Forelimb muscle (tissue), 1 donor: Measurements from ENCODE around the gene USP17L26. TPM values are rescaled to one million over a fixed set of nuclear protein-coding genes. Genes with fewer than 3 reads are reported as not detected.
"Not testable (repeated sequence)": the region's sequence is repeated elsewhere in the genome, so short reads cannot be mapped to it uniquely, and the experiment has no call there.

ENCODE experiments used
- DNase-seq: peaks from one replicate; pipeline ENCODE4 v3.0.0-alpha.2; 2013; ENCODE audit warnings: low read depth
- polyA plus RNA-seq: library from polyadenylated mRNA; unstranded; fragments of 120-200 nt; gene quantifications from one replicate; pipeline ENCODE4 v1.2.1, GENCODE V29; 2013; ENCODE audit not compliant: insufficient read length

Gene USP17L26, protein sequence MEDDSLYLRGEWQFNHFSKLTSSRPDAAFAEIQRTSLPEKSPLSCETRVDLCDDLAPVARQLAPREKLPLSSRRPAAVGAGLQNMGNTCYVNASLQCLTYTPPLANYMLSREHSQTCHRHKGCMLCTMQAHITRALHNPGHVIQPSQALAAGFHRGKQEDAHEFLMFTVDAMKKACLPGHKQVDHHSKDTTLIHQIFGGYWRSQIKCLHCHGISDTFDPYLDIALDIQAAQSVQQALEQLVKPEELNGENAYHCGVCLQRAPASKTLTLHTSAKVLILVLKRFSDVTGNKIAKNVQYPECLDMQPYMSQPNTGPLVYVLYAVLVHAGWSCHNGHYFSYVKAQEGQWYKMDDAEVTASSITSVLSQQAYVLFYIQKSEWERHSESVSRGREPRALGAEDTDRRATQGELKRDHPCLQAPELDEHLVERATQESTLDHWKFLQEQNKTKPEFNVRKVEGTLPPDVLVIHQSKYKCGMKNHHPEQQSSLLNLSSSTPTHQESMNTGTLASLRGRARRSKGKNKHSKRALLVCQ
- polyA plus RNA-seq: not detected

DNA sequence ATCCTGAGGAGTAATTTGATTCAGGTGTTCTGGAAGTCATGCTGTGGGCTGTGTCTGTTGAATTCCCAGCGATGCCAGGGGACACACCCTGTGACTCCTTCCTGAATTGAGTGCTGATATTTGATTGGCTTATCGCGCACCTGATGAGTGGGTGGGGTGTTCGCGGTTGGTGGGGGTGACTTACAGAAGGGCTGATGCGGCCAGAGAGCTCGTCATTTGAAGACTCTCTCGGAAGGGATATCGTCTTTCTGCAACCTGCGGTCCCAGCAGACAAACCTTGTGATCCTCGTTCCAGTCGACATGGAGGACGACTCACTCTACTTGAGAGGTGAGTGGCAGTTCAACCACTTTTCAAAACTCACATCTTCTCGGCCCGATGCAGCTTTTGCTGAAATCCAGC is at the start of gene USP17L26:
Gene USP17L26, plus strand, starts transcription at position 301 of the 400 bp plus-strand sequence. Its CDS starts 0 bp downstream, at position 301.
- DNase-seq: not testable (repeated sequence)

GRCh38 chr4:9324191-9324590 is 10.3 kb upstream of the USP17L26 start:
- not testable (repeated sequence) for DNase-seq

- DNase-seq: not testable (repeated sequence)
Observed at GRCh38 chr4:9324865-9325264, 9.6 kb upstream of the USP17L26 start, which contains the start of gene USP17L24. Gene USP17L24, plus strand, starts transcription at chr4:9325165. Its CDS starts 0 bp downstream, at chr4:9325165.

DNA sequence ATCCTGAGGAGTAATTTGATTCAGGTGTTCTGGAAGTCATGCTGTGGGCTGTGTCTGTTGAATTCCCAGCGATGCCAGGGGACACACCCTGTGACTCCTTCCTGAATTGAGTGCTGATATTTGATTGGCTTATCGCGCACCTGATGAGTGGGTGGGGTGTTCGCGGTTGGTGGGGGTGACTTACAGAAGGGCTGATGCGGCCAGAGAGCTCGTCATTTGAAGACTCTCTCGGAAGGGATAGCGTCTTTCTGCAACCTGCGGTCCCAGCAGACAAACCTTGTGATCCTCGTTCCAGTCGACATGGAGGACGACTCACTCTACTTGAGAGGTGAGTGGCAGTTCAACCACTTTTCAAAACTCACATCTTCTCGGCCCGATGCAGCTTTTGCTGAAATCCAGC is 4.8 kb upstream of the USP17L26 start, which contains the start of gene USP17L25:
Gene USP17L25, plus strand, starts transcription at position 301 of the 400 bp plus-strand sequence. Its CDS starts 0 bp downstream, at position 301.
- not testable (repeated sequence) for DNase-seq

GRCh38 chr4:9339103-9339502 is 4.6 kb downstream of the USP17L26 start, which contains the start of gene USP17L5:
Gene USP17L5, plus strand, starts transcription at chr4:9339403. Its CDS starts 0 bp downstream, at chr4:9339403.
- DNase-seq: not testable (repeated sequence)

GRCh38 chr4:9343848-9344247 is 9.4 kb downstream of the USP17L26 start, which contains the start of gene USP17L27:
Gene USP17L27, plus strand, starts transcription at chr4:9344148. Its CDS starts 0 bp downstream, at chr4:9344148.
- not testable (repeated sequence) for DNase-seq

DNA sequence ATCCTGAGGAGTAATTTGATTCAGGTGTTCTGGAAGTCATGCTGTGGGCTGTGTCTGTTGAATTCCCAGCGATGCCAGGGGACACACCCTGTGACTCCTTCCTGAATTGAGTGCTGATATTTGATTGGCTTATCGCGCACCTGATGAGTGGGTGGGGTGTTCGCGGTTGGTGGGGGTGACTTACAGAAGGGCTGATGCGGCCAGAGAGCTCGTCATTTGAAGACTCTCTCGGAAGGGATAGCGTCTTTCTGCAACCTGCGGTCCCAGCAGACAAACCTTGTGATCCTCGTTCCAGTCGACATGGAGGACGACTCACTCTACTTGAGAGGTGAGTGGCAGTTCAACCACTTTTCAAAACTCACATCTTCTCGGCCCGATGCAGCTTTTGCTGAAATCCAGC is 14.1 kb downstream of the USP17L26 start, which contains the start of gene USP17L28:
Gene USP17L28, plus strand, starts transcription at position 301 of the 400 bp plus-strand sequence. Its CDS starts 0 bp downstream, at position 301.
- not testable (repeated sequence) for DNase-seq

DNA sequence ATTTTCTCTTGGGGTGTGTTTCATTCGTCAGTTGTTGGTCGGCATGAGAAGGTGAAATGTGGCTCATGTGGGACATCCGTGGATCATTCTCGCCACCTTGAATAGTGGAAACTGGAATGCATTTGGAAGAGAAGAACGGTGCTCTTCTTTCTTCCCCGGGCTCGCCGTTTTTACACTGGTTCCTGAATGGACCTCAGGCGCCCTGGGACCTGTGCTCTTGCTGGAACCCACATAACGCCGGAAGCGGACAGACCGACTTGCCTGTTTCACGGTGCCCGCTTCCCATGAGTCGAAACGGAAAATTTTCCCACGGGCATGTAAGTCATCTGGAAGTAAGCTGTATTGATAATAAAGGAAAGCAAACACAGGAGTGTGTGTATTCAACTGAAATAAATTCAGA is 16.4 kb downstream of the USP17L26 start:
- DNase-seq: not testable (repeated sequence)

- not testable (repeated sequence) for DNase-seq
Observed at GRCh38 chr4:9353338-9353737, 18.9 kb downstream of the USP17L26 start, which contains the start of gene USP17L29. Gene USP17L29, plus strand, starts transcription at chr4:9353638. Its CDS starts 0 bp downstream, at chr4:9353638.

GRCh38 chr4:9362829-9363228 is 28.4 kb downstream of the USP17L26 start, which contains the start of gene USP17L30:
Gene USP17L30, plus strand, starts transcription at chr4:9363129. Its CDS starts 0 bp downstream, at chr4:9363129.
- not testable (repeated sequence) for DNase-seq

GRCh38 chr4:9379881-9380280 is 45.4 kb downstream of the USP17L26 start:
- not testable (repeated sequence) for DNase-seq

GRCh38 chr4:9381012-9381534 is 46.6 kb downstream of the USP17L26 start:
- not testable (repeated sequence) for DNase-seq

GRCh38 chr4:9384126-9384525 is 49.7 kb downstream of the USP17L26 start:
- no peak for DNase-seq

Other genes starting within 250 kb of the USP17L26 start
- 0.06 TPM for gene FAM90A26, start 164.2 kb upstream of the USP17L26 start, polyA plus RNA-seq
- not detected for gene USP17L10, start 124.0 kb upstream of the USP17L26 start, polyA plus RNA-seq
- gene USP17L11, start 119.3 kb upstream of the USP17L26 start, polyA plus RNA-seq: not detected
- gene USP17L12, start 114.5 kb upstream of the USP17L26 start, polyA plus RNA-seq: not detected
- gene USP17L13, start 109.8 kb upstream of the USP17L26 start, polyA plus RNA-seq: not detected
- gene USP17L15, start 100.3 kb upstream of the USP17L26 start, polyA plus RNA-seq: not detected
- not detected for gene USP17L17, start 90.8 kb upstream of the USP17L26 start, polyA plus RNA-seq
- gene USP17L18, start 86.0 kb upstream of the USP17L26 start, polyA plus RNA-seq: not detected
- not detected for gene USP17L19, start 81.3 kb upstream of the USP17L26 start, polyA plus RNA-seq
- not detected for gene USP17L20, start 76.5 kb upstream of the USP17L26 start, polyA plus RNA-seq
- not detected for gene USP17L21, start 71.8 kb upstream of the USP17L26 start, polyA plus RNA-seq
- not detected for gene USP17L22, start 67.0 kb upstream of the USP17L26 start, polyA plus RNA-seq
- not detected for gene USP17L24, start 9.5 kb upstream of the USP17L26 start, polyA plus RNA-seq
- gene USP17L25, start 4.7 kb upstream of the USP17L26 start, polyA plus RNA-seq: not detected
- not detected for gene USP17L5, start 4.7 kb downstream of the USP17L26 start, polyA plus RNA-seq
- not detected for gene USP17L27, start 9.5 kb downstream of the USP17L26 start, polyA plus RNA-seq
- not detected for gene USP17L28, start 14.2 kb downstream of the USP17L26 start, polyA plus RNA-seq
- gene USP17L29, start 19.0 kb downstream of the USP17L26 start, polyA plus RNA-seq: not detected
- gene USP17L30, start 28.5 kb downstream of the USP17L26 start, polyA plus RNA-seq: not detected
- gene DEFB131A, start 109.8 kb downstream of the USP17L26 start, polyA plus RNA-seq: not detected